Epidermal melanocyte (primary cell): ENCODE data around the gene ARHGAP35.
A peak's percentile ranks its signal among the peaks of the same experiment; 100 is the strongest.
"Not testable (repeated sequence)": the region's sequence is repeated elsewhere in the genome, so short reads cannot be mapped to it uniquely, and the experiment has no call there.

Experiments
- DNase-seq: peaks from one replicate; pipeline ENCODE4 v3.0.0; 2011; ENCODE audit warnings: low spot score; ENCODE audit not compliant: insufficient read length

ARHGAP35 gene

GRCh38 chr19:46868025-46868802, 7.4 kb downstream of the ARHGAP35 start:
- DNase-seq = no peak

- DNase-seq = not testable (repeated sequence)
These were observed 10.4 kb downstream of the ARHGAP35 start for GRCh38 chr19:46871173-46871572.

- no peak for DNase-seq
These were observed 12.2 kb downstream of the ARHGAP35 start for GRCh38 chr19:46872967-46873366.

- DNase-seq = no peak
These were observed 14.4 kb downstream of the ARHGAP35 start for GRCh38 chr19:46875234-46875633.

GRCh38 chr19:46875657-46876056, 14.9 kb downstream of the ARHGAP35 start:
- DNase-seq = no peak

GRCh38 chr19:46878613-46879375, 18.0 kb downstream of the ARHGAP35 start:
- no peak for DNase-seq

GRCh38 chr19:46880431-46880830, 19.6 kb downstream of the ARHGAP35 start:
- DNase-seq = no peak

GRCh38 chr19:46881092-46881491, 20.3 kb downstream of the ARHGAP35 start:
- no peak for DNase-seq

- DNase-seq = no peak
These were observed 21.2 kb downstream of the ARHGAP35 start for GRCh38 chr19:46882034-46882433.

- DNase-seq = not testable (repeated sequence)
These were observed 22.0 kb downstream of the ARHGAP35 start for GRCh38 chr19:46882751-46883150.

- no peak for DNase-seq
These were observed 24.6 kb downstream of the ARHGAP35 start for GRCh38 chr19:46885411-46885810.

- DNase-seq = no peak
These were observed 25.9 kb downstream of the ARHGAP35 start for GRCh38 chr19:46886546-46887239.

- no peak for DNase-seq
These were observed 26.5 kb downstream of the ARHGAP35 start for GRCh38 chr19:46887240-46887782.

- peak; percentile 66 for DNase-seq
These were observed 29.8 kb downstream of the ARHGAP35 start for GRCh38 chr19:46890423-46891170.

GRCh38 chr19:46892252-46893179, 31.7 kb downstream of the ARHGAP35 start:
- DNase-seq = no peak

GRCh38 chr19:46896076-46896794, 35.4 kb downstream of the ARHGAP35 start:
- no peak for DNase-seq

- no peak for DNase-seq
These were observed 37.9 kb downstream of the ARHGAP35 start for GRCh38 chr19:46898731-46899130.

GRCh38 chr19:46900341-46900740, 39.5 kb downstream of the ARHGAP35 start:
- DNase-seq = no peak

GRCh38 chr19:46901701-46902401, 41.1 kb downstream of the ARHGAP35 start:
- no peak for DNase-seq
